Head of caudate nucleus (tissue), 42 donors: ENCODE results near the gene PRR30.
"Not testable (repeated sequence)": the region's sequence is repeated elsewhere in the genome, so short reads cannot be mapped to it uniquely, and the experiment has no call there.

ENCODE experiments used
- DNase-seq, 42 donors: peaks; one replicate each; pipeline versions ENCODE4 v3.0.0 to v3.0.0-alpha.2; 2020 to 2021; ENCODE audit warnings: mixed read lengths in 7 of 42
- intact Hi-C: fragments of 100-400 bp; cut with DNase I; formaldehyde crosslinking; loops from one replicate; pipeline ENCODE4 v1.15.0; 2022

Gene PRR30

DNA sequence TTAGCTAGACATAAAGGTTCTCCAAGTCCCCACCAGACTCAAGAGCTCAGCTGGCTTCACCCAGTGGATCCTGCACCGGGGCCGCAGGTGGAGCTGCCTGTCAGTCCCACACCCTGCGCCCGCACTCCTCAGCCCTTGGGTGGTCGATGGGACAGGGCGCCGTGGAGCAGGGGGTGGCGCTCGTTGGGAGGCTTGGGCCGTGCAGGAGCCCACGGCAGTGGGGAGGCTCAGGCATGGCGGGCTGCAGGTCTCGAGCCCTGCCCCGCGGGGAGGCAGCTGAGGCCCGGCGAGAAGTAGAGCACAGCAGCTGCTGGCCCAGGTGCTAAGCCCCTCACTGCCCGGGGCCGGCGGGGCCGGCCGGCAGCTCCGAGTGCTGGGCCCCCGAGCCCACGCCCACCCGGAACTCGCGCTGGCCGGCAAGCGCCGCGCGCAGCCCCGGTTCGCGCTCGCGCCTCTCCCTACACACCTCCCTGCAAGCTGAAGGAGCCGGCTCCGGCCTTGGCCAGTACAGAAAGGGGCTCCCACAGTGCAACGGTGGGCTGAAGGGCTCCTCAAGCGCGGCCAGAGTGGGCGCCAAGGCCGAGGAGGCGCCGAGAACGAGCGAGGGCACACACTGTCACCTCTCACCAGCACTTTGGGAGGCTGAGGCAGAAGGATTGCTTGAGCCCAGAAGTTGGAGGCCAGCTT is 27.7 kb downstream of the PRR30 start:
- intact Hi-C loops, DNase-seq: not testable (repeated sequence)

GRCh38 chr2:27110603-27111352 is 28.4 kb downstream of the PRR30 start:
- DNase-seq, intact Hi-C loops: not testable (repeated sequence)

GRCh38 chr2:27109083-27109482 is 30.1 kb downstream of the PRR30 start:
- intact Hi-C loops: no loop called here
- DNase-seq: no peak

DNA sequence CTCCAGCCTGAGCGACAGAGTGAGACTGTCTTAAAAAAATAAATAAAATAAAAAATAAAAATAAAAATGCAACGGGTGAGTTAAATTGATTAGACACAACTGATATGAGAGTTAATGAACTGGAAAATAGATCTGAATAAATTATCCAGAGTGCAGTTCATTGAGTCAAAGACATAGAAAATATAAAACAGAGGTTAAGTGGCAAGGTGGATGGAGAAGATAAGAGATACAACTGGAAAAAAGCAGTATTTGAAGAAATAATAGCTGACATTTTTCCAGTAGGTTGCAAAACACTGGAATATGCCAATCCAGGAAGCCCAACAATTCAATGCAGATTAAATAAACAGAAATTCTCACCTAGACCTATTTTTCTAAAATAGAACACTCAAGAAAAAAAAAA is 31.0 kb downstream of the PRR30 start:
- no peak for DNase-seq
- intact Hi-C loops: no loop called here

GRCh38 chr2:27105981-27106380 is 33.2 kb downstream of the PRR30 start:
- intact Hi-C loops: no loop called here
- no peak for DNase-seq

DNA sequence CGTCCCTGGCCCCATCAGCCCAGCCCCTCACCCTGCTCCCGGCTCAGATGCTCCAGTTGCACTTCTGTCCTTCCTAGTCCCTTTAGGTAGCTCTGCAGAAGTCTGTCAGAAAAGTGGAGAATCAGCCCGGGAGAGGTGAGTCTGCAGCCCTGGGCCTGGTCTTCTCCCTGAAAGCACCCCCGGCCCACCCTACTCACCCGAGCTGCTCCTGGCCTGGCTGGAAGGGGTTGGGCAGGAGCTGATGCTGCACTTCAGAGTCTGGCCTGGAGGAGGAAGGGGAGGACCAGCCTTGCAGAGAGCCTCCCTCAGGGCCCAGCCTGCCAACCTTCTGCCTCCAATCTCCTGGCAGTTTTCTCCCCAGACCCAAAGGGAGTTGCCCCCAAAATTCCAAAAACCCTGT is 36.9 kb downstream of the PRR30 start:
- intact Hi-C loops: no loop called here
- no peak for DNase-seq

DNA sequence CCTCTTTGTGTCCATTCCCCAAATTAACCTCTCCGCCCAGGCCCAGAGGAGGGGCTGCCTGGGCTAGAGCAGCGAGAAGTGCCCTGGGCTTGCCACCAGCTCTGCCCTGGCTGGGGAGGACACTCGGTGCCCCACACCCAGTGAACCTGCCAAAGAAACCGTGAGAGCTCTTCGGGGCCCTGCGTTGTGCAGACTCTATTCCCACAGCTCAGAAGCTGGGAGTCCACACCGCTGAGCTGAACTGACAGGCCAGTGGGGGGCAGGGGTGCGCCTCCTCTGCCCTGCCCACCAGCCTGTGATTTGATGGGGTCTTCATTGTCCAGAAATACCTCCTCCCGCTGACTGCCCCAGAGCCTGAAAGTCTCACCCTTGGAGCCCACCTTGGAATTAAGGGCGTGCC is 39.2 kb downstream of the PRR30 start:
- DNase-seq: no peak
- intact Hi-C loops: no loop called here

GRCh38 chr2:27099334-27099955 is 39.8 kb downstream of the PRR30 start:
- intact Hi-C loops: loop anchor here (10.0 kb wide), 1 partner anchor 185 kb away; the partner anchor contains the start of gene TRIM54
- DNase-seq: no peak

- DNase-seq: no peak
- intact Hi-C loops: loop anchor here (10.0 kb wide), 1 partner anchor 187 kb away; the partner anchor contains the start of gene TRIM54
Observed at GRCh38 chr2:27097341-27097740, 41.9 kb downstream of the PRR30 start.

- intact Hi-C loops: loop anchor here (10.0 kb wide), 1 partner anchor 188 kb away; the partner anchor contains the start of gene TRIM54
- DNase-seq: no peak
Observed at GRCh38 chr2:27096748-27097297, 42.4 kb downstream of the PRR30 start.

- intact Hi-C loops: loop anchor here (10.0 kb wide), 1 partner anchor 189 kb away; the partner anchor contains the start of gene TRIM54
- peak; percentile 58 to 91 (median 80) for DNase-seq
Observed at GRCh38 chr2:27095745-27096651, 43.2 kb downstream of the PRR30 start.

GRCh38 chr2:27095427-27095744 is 43.8 kb downstream of the PRR30 start:
- DNase-seq: no peak
- intact Hi-C loops: loop anchor here (10.0 kb wide), 1 partner anchor 189 kb away; the partner anchor contains the start of gene TRIM54

DNA sequence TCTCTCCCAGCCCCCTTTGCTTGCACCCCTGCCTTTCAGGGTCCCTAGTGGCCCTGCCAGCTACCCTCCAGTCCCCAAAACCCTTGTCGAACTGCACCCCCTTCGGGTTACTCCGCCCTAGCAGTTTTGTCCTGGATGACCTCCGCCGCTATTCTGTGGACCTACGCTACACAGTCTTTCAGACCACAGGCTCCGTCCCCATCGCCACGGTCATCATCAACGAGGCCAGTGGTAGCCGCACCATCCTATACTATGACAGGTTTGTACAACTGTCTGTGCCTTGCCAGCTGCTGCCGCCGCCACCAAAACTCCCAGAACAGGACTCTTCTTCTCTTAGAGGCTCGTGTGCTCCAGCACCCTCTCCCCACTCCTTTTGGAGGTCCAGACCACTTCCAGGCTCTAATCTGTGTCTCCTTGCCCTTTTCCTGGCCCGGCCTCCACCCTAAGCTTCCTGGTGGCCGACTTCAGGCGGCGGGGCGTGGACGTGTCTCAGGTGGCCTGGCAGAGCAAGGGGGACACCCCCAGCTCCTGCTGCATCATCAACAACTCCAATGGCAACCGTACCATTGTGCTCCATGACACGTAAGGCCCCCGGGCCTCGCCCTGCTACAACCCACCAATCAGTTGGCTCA is 44.7 kb downstream of the PRR30 start:
- intact Hi-C loops: loop anchor here (10.0 kb wide), 1 partner anchor 190 kb away; the partner anchor contains the start of gene TRIM54

DNA sequence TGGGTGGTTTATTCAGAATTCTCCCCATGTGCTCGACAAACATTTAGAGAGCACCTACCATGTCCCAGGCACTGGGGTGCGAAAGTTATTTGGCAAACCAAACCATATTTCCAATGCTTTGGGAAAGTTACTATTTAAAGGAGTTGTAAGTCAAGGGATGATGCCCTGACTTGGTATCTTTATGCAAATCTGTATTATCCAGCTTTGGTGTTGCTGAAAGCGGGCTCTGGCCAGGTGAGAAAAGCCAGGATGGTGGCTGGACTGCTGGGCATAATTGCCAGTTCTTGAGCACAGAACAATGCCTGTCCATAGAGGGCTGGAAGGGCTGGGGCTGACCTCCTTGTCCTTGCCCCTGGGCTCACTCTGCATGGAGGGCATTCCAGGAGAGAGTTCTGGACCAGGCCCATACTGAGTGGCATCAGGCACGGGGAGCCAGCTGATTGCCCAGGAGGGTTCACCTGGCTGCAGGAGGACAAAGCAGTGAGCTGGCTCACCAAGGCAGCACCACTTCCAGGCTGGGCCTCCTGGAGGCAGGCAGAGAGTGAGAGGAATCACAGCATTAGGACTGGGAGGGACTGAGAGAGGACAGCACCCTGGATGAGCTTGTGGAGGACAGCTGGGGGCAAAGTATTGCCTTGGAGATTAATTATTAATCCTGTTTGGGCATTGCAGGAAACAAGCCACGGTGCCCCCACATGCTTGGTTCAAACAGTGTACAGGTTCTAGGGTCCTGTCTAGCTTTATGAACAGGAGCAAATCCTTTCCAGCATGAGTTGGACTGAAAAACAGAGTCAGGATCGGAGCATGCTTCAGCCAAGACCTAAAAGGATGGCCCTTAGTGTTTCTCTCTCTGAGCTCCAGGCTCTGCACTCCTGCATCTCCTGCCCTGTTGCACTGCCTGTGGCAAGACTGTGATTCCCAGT is 45.5 kb downstream of the PRR30 start:
- intact Hi-C loops: loop anchor here (10.0 kb wide), 1 partner anchor 191 kb away; the partner anchor contains the start of gene TRIM54
- DNase-seq: no peak

More for the DNA sequence above, 44.7 kb downstream of the PRR30 start:
- no peak for DNase-seq

DNA sequence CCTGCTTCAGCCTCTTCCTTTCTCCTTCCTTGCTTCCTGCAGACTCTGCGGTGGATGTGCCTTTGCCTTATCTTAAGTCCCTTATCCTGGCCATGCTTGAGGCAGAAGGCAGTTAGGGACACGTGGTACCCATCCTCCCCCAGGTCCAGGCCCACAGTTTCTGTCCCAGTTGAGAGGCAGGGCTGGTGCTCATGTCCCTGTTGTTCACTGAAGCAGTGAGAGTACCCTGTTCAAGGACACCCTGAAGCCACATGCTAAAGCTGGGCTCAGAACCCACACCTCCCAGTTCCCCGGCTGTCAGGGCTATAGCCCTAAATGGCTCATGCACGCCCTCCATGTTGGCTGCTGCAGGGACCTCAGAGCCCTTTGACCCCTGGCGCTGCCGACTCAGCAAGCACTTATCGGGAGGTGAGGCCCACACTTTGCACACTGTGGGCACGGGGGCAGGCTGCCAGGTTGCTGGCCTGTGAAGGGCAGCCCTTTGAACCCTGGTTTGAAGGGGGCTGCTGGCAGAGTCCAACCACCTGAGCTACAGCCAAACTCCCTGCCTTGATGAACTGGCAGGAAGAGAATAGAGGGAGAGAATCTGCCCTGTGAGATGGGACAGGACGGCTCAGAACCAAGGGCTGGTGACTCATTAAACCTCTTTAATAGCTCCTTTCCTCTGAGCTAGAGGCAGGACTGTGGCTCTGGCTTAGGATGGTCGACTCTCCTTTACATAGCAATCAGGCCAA is 46.3 kb downstream of the PRR30 start:
- no peak for DNase-seq
- intact Hi-C loops: loop anchor here (10.0 kb wide), 1 partner anchor 192 kb away; the partner anchor contains the start of gene TRIM54
